ENCODE data around the gene AKAP8. TPM values are rescaled to one million over a fixed set of nuclear protein-coding genes. Genes with fewer than 3 reads are reported as not detected.
A peak's percentile ranks its signal among the peaks of the same experiment; 100 is the strongest.

Gene AKAP8
- total RNA-seq, 2 donors from 2014 or later, result 48.5 to 62.5 TPM

- Mint-ChIP-seq H3K27me3 (no peaks in the 10 kb centered on the region), H3K4me1 (peaks cover 71% of the 10 kb centered on the region), H3K36me3 (ENCODE audit: low read depth) (peaks cover 20% of the 10 kb centered on the region), H3K9me3 (no peaks in the 10 kb centered on the region), H3K27ac (peak overlapping the region; percentile 3), H3K4me3 (peak overlapping the region; percentile 37)
- no peak for ATAC-seq (replicated peaks)
Measured at GRCh38 chr19:15321739-15322138, 57.8 kb downstream of the AKAP8 start.

- Mint-ChIP-seq H3K4me1 (peaks cover 70% of the 10 kb centered on the region), H3K27ac (peak overlapping the region; percentile 86), H3K9me3 (no peaks in the 10 kb centered on the region), H3K4me3 (peak overlapping the region; percentile 64), H3K27me3 (no peaks in the 10 kb centered on the region), H3K36me3 (ENCODE audit: low read depth) (peaks cover 30% of the 10 kb centered on the region)
- ATAC-seq (replicated peaks), result no peak
Measured at GRCh38 chr19:15320116-15320515, 59.5 kb downstream of the AKAP8 start.

- Mint-ChIP-seq H3K9me3 (no peaks in the 10 kb centered on the region), H3K4me3 (peak overlapping the region; percentile 64), H3K4me1 (peaks cover 68% of the 10 kb centered on the region), H3K27me3 (no peaks in the 10 kb centered on the region), H3K27ac (peak overlapping the region; percentile 85), H3K36me3 (ENCODE audit: low read depth) (peaks cover 22% of the 10 kb centered on the region)
- peak; percentile 60 for ATAC-seq (replicated peaks)
Measured at GRCh38 chr19:15318241-15318691, 61.3 kb downstream of the AKAP8 start.

GRCh38 chr19:15317392-15318071 is 62.1 kb downstream of the AKAP8 start:
- Mint-ChIP-seq H3K9me3 (no peaks in the 10 kb centered on the region), H3K27ac (peak overlapping the region; percentile 85), H3K4me3 (peak overlapping the region; percentile 64)

GRCh38 chr19:15316498-15316897 is 63.1 kb downstream of the AKAP8 start:
- Mint-ChIP-seq H3K4me3 (peak overlapping the region; percentile 64), H3K9me3 (no peaks in the 10 kb centered on the region), H3K27me3 (no peaks in the 10 kb centered on the region), H3K4me1 (peaks cover 65% of the 10 kb centered on the region), H3K36me3 (ENCODE audit: low read depth) (peaks cover 19% of the 10 kb centered on the region), H3K27ac (peak overlapping the region; percentile 85)
- ATAC-seq (replicated peaks), result no peak

More at GRCh38 chr19:15317392-15318071, 62.1 kb downstream of the AKAP8 start:
- no peak for ATAC-seq (replicated peaks)
- peaks cover 66% of the 10 kb centered on the region for H3K4me1 Mint-ChIP-seq
- no peaks in the 10 kb centered on the region for H3K27me3 Mint-ChIP-seq
- peaks cover 19% of the 10 kb centered on the region for H3K36me3 Mint-ChIP-seq (ENCODE audit: low read depth)

GRCh38 chr19:15315101-15315500 is 64.5 kb downstream of the AKAP8 start:
- Mint-ChIP-seq H3K36me3 (ENCODE audit: low read depth) (peaks cover 19% of the 10 kb centered on the region), H3K27ac (peak overlapping the region; percentile 50), H3K9me3 (no peaks in the 10 kb centered on the region), H3K4me1 (peaks cover 52% of the 10 kb centered on the region), H3K27me3 (no peaks in the 10 kb centered on the region), H3K4me3 (peak overlapping the region; percentile 10)
- ATAC-seq (replicated peaks), result no peak

GRCh38 chr19:15313649-15314279 is 65.8 kb downstream of the AKAP8 start:
- Mint-ChIP-seq H3K36me3 (ENCODE audit: low read depth) (peaks cover 19% of the 10 kb centered on the region), H3K9me3 (no peaks in the 10 kb centered on the region), H3K27ac (peak overlapping the region; percentile 50), H3K4me3 (peak overlapping the region; percentile 4), H3K27me3 (no peaks in the 10 kb centered on the region), H3K4me1 (peaks cover 50% of the 10 kb centered on the region)
- peak; percentile 47 for ATAC-seq (replicated peaks)

- no peaks in the 10 kb centered on the region for H3K9me3 Mint-ChIP-seq
- no peak for ATAC-seq (replicated peaks)
- peak overlapping the region; percentile 59 for H3K4me3 Mint-ChIP-seq
- H3K36me3 Mint-ChIP-seq (ENCODE audit: low read depth), result no peaks in the 10 kb centered on the region
- H3K27ac Mint-ChIP-seq, result peak overlapping the region; percentile 35
- no peaks in the 10 kb centered on the region for H3K27me3 Mint-ChIP-seq
- H3K4me1 Mint-ChIP-seq, result peaks cover 44% of the 10 kb centered on the region
Measured at GRCh38 chr19:15307169-15307568, 72.4 kb downstream of the AKAP8 start.

GRCh38 chr19:15305582-15306334 is 73.8 kb downstream of the AKAP8 start:
- H3K4me3 Mint-ChIP-seq, result peak overlapping the region; percentile 59
- no peaks in the 10 kb centered on the region for H3K9me3 Mint-ChIP-seq
- H3K27me3 Mint-ChIP-seq, result no peaks in the 10 kb centered on the region
- H3K27ac Mint-ChIP-seq, result peak overlapping the region; percentile 35
- peaks cover 43% of the 10 kb centered on the region for H3K4me1 Mint-ChIP-seq
- ATAC-seq (replicated peaks), result no peak
- peaks cover 6% of the 10 kb centered on the region for H3K36me3 Mint-ChIP-seq (ENCODE audit: low read depth)

GRCh38 chr19:15304140-15304705 is 75.4 kb downstream of the AKAP8 start:
- Mint-ChIP-seq H3K27me3 (no peaks in the 10 kb centered on the region), H3K36me3 (ENCODE audit: low read depth) (peaks cover 9% of the 10 kb centered on the region)

More at GRCh38 chr19:15304140-15304705, 75.4 kb downstream of the AKAP8 start:
- peak; percentile 74 for ATAC-seq (replicated peaks)
- Mint-ChIP-seq H3K27ac (peak overlapping the region; percentile 82), H3K4me3 (peak overlapping the region; percentile 59), H3K9me3 (no peaks in the 10 kb centered on the region), H3K4me1 (peaks cover 50% of the 10 kb centered on the region)

Other genes with a start within 250 kb of the AKAP8 start
- gene NOTCH3, start 178.8 kb downstream of the AKAP8 start, total RNA-seq, result under 1 TPM; 0.06 to 0.29 TPM
- gene EPHX3, start 147.3 kb downstream of the AKAP8 start, total RNA-seq, result under 1 TPM in 1 of 2 donors, not detected in 1; 0.24 TPM
- 10 to 100 TPM; 90.4 to 96.7 TPM for gene BRD4, start 47.2 kb downstream of the AKAP8 start, total RNA-seq
- gene AKAP8L, start 39.2 kb upstream of the AKAP8 start, total RNA-seq, result 10 to 100 TPM; 64.8 to 68.4 TPM
- gene WIZ, start 70.2 kb upstream of the AKAP8 start, total RNA-seq, result 10 to 100 TPM; 27.7 to 30.0 TPM
- gene RASAL3, start 84.8 kb upstream of the AKAP8 start, total RNA-seq, result 100 to 1,000 TPM; 126 to 134 TPM
- gene PGLYRP2, start 99.7 kb upstream of the AKAP8 start, total RNA-seq, result under 1 TPM in 1 of 2 donors, not detected in 1; 0.11 TPM
- gene CYP4F22, start 128.7 kb upstream of the AKAP8 start, total RNA-seq, result under 1 TPM; 0.58 to 0.73 TPM
- not detected for gene CYP4F8, start 235.4 kb upstream of the AKAP8 start, total RNA-seq

Data from activated T-helper 17 cell treated with anti-CD3 and anti-CD28 coated beads, Interleukin-2, amount 50 U/mL, for 72 hours (primary cell).